SK-N-SH treated with all-trans-retinoic acid at 6 μM for 48 hours (cell line): Measurements from ENCODE around the gene AOPEP.

ENCODE experiments used
- ARNTL ChIP-seq: fragments of 450-650 bp; formaldehyde crosslinking; IDR thresholded peaks from 2 replicates; pipeline ENCODE4 v1.5.0; 2020; ENCODE audit warnings: low read depth, mild to moderate bottlenecking, moderate library complexity, borderline replicate concordance
- BACH2 ChIP-seq: fragments of 250-450 bp; sonication (Bioruptor Pico); IDR thresholded peaks from 2 replicates; pipeline ENCODE4 v1.9.0; 2021; ENCODE audit warnings: mild to moderate bottlenecking, borderline replicate concordance
- PATZ1 ChIP-seq: fragments of 250-450 bp; sonication (Bioruptor Pico); IDR thresholded peaks from 2 replicates; pipeline ENCODE4 v1.8.0; 2020; ENCODE audit warnings: mild to moderate bottlenecking, moderate library complexity, borderline replicate concordance
- TCF4 ChIP-seq: fragments of 250-450 bp; sonication (Bioruptor Pico); IDR thresholded peaks from 2 replicates; pipeline ENCODE4 v1.8.0; 2021; ENCODE audit warnings: mild to moderate bottlenecking, moderate library complexity, borderline replicate concordance
- ZFP3 ChIP-seq: fragments of 250-450 bp; sonication (Bioruptor Pico); IDR thresholded peaks from 2 replicates; pipeline ENCODE4 v1.5.0; 2020; ENCODE audit warnings: mild to moderate bottlenecking, moderate library complexity
- ZNF565 ChIP-seq: fragments of 450-650 bp; formaldehyde crosslinking; conservative IDR thresholded peaks from 2 replicates; pipeline ENCODE4 v1.5.0; 2020; ENCODE audit warnings: low read depth, mild to moderate bottlenecking, moderate library complexity

- TF ChIP-seq TCF4 (CRISPR knock-in tag) (no peak), ARNTL (CRISPR knock-in tag) (no peak), ZFP3 (CRISPR knock-in tag) (no peak), ZNF565 (CRISPR knock-in tag) (no peak), PATZ1 (CRISPR knock-in tag) (no peak), BACH2 (no peak)
Observed at GRCh38 chr9:94806307-94806893, 79.9 kb downstream of the AOPEP start.
